Suppressor macrophage (primary cell): ENCODE data around the gene MTIF2.
"Not testable (repeated sequence)": the region's sequence is repeated elsewhere in the genome, so short reads cannot be mapped to it uniquely, and the experiment has no call there.

Experiments used
- DNase-seq, 4 experiments: peaks; one replicate each; pipeline ENCODE4 v3.0.0-alpha.2; 2020 to 2022
- total RNA-seq, 17 experiments: gene quantifications; one replicate each; lab custom pipeline; 2026; ENCODE audit warnings: mixed read lengths in 6 of 17, inconsistent platforms in 3 of 17; lab: John Stamatoyannopoulos, UW

Gene MTIF2
- total RNA-seq: 15.7 to 69.0 (median 45.9) reads per million in 17 experiments

- DNase-seq: peak; percentile 96 to 98 (median 96)
Observed at GRCh38 chr2:55268907-55269644, at the start of gene MTIF2. TSS of gene MTIF2 (minus strand) at chr2:55269231. CDS start at chr2:55263858, 5,373 bp downstream.

- no peak for DNase-seq
Observed at GRCh38 chr2:55314985-55315384, 46.0 kb upstream of the MTIF2 start.

- DNase-seq: peak; percentile 56 to 90 (median 72)
Observed at GRCh38 chr2:55311444-55311870, 42.4 kb upstream of the MTIF2 start.

- peak in 1 of 4 experiments; percentile 7 for DNase-seq
Observed at GRCh38 chr2:55309446-55309845, 40.4 kb upstream of the MTIF2 start.

GRCh38 chr2:55302241-55302640 lies 33.2 kb upstream of the MTIF2 start:
- DNase-seq: no peak

GRCh38 chr2:55301277-55301676 lies 32.2 kb upstream of the MTIF2 start:
- no peak for DNase-seq

- DNase-seq: no peak
Observed at GRCh38 chr2:55296393-55296792, 27.4 kb upstream of the MTIF2 start.

GRCh38 chr2:55283083-55283482 lies 14.1 kb upstream of the MTIF2 start:
- DNase-seq: no peak

- peak; percentile 91 to 96 (median 93) for DNase-seq
Observed at GRCh38 chr2:55282110-55282917, 13.3 kb upstream of the MTIF2 start.

- DNase-seq: not testable (repeated sequence)
Observed at GRCh38 chr2:55280851-55281546, 12.0 kb upstream of the MTIF2 start.

GRCh38 chr2:55279859-55280424 lies 10.9 kb upstream of the MTIF2 start:
- not testable (repeated sequence) for DNase-seq

- DNase-seq: not testable (repeated sequence)
Observed at GRCh38 chr2:55279214-55279835, 10.3 kb upstream of the MTIF2 start.

- DNase-seq: no peak
Observed at GRCh38 chr2:55277310-55277709, 8.3 kb upstream of the MTIF2 start.

GRCh38 chr2:55274346-55274745 lies 5.3 kb upstream of the MTIF2 start:
- DNase-seq: not testable (repeated sequence)

GRCh38 chr2:55269645-55269990 lies 587 bp upstream of the MTIF2 start:
- peak in 2 of 4 experiments; percentile 5 to 16 for DNase-seq

- peak in 3 of 4 experiments; percentile 17 to 40 (median 37) for DNase-seq
Observed at GRCh38 chr2:55268288-55268906, 634 bp downstream of the MTIF2 start.

GRCh38 chr2:55259586-55259985 lies 9.4 kb downstream of the MTIF2 start:
- not testable (repeated sequence) for DNase-seq

GRCh38 chr2:55252832-55253231 lies 16.2 kb downstream of the MTIF2 start:
- DNase-seq: no peak

- no peak for DNase-seq
Observed at GRCh38 chr2:55247025-55247424, 22.0 kb downstream of the MTIF2 start.

- no peak for DNase-seq
Observed at GRCh38 chr2:55245411-55245810, 23.6 kb downstream of the MTIF2 start.

GRCh38 chr2:55242617-55243016 lies 26.4 kb downstream of the MTIF2 start:
- DNase-seq: no peak

GRCh38 chr2:55241582-55241981 lies 27.4 kb downstream of the MTIF2 start:
- not testable (repeated sequence) for DNase-seq
